ENCODE data around the gene ZNF43.
"Not testable (repeated sequence)": the region's sequence is repeated elsewhere in the genome, so short reads cannot be mapped to it uniquely, and the experiment has no call there.

ZNF43 gene

GRCh38 chr19:21835810-21836444 is at the start of gene ZNF43:
Gene ZNF43, minus strand, starts transcription at chr19:21836182. Its CDS starts 144 bp downstream, at chr19:21836038.
- peak; percentile 93 for DNase-seq

- DNase-seq: not testable (repeated sequence)
These were observed 49.5 kb upstream of the ZNF43 start for GRCh38 chr19:21885516-21885915.

- not testable (repeated sequence) for DNase-seq
These were observed 48.8 kb upstream of the ZNF43 start for GRCh38 chr19:21884786-21885185.

- DNase-seq: no peak
These were observed 47.5 kb upstream of the ZNF43 start for GRCh38 chr19:21883516-21883915.

- peak; percentile 30 for DNase-seq
These were observed 44.8 kb upstream of the ZNF43 start for GRCh38 chr19:21880761-21881160.

- DNase-seq: no peak
These were observed 42.7 kb upstream of the ZNF43 start for GRCh38 chr19:21878646-21879045.

- DNase-seq: no peak
These were observed 42.0 kb upstream of the ZNF43 start for GRCh38 chr19:21877976-21878375.

GRCh38 chr19:21876608-21877007 is 40.6 kb upstream of the ZNF43 start:
- not testable (repeated sequence) for DNase-seq

- no peak for DNase-seq
These were observed 21.0 kb upstream of the ZNF43 start for GRCh38 chr19:21856773-21857514.

GRCh38 chr19:21851596-21852345 is 15.8 kb upstream of the ZNF43 start:
- DNase-seq: peak; percentile 92

- no peak for DNase-seq
These were observed 14.8 kb upstream of the ZNF43 start for GRCh38 chr19:21850656-21851255.

- no peak for DNase-seq
These were observed 12.7 kb upstream of the ZNF43 start for GRCh38 chr19:21848706-21849105.

GRCh38 chr19:21843081-21843480 is 7.1 kb upstream of the ZNF43 start:
- DNase-seq: no peak

GRCh38 chr19:21841488-21842097 is 5.6 kb upstream of the ZNF43 start:
- no peak for DNase-seq

GRCh38 chr19:21841081-21841480 is 5.1 kb upstream of the ZNF43 start:
- DNase-seq: no peak

- no peak for DNase-seq
These were observed 4.0 kb upstream of the ZNF43 start for GRCh38 chr19:21839976-21840375.

GRCh38 chr19:21838646-21839045 is 2.7 kb upstream of the ZNF43 start:
- DNase-seq: no peak

GRCh38 chr19:21835429-21835809 is 563 bp downstream of the ZNF43 start:
- no peak for DNase-seq

- no peak for DNase-seq
These were observed 2.2 kb downstream of the ZNF43 start for GRCh38 chr19:21833733-21834132.

- DNase-seq: no peak
These were observed 11.3 kb downstream of the ZNF43 start for GRCh38 chr19:21824679-21825078.

GRCh38 chr19:21823224-21823623 is 12.8 kb downstream of the ZNF43 start:
- no peak for DNase-seq

- DNase-seq: no peak
These were observed 23.5 kb downstream of the ZNF43 start for GRCh38 chr19:21812448-21812847.
